MM.1S (cell line): ENCODE results near the gene SLCO3A1.

ENCODE experiments used
- DNase-seq: peaks from one replicate; pipeline ENCODE4 v3.0.0-alpha.2; 2015
- H2AFZ ChIP-seq: fragments of 300-600 bp; sonication (generic); 2 replicates; pipeline ENCODE4 v1.6.0; 2016; ENCODE audit warnings: antibody characterized with exemption, low read length
- H3F3A ChIP-seq: fragments of 300-600 bp; sonication (generic); 2 replicates; pipeline ENCODE4 v1.6.1; 2016; ENCODE audit warnings: mild to moderate bottlenecking, antibody characterized with exemption, low read length, moderate library complexity, mixed read lengths; ENCODE audit not compliant: insufficient read depth
- H3K27ac ChIP-seq: fragments of 300-600 bp; sonication (generic); 2 replicates; pipeline ENCODE4 v1.5.1; 2016; ENCODE audit warnings: mild to moderate bottlenecking, low read length
- H3K27me3 ChIP-seq: fragments of 300-600 bp; sonication (generic); replicated peaks from 2 replicates; pipeline ENCODE4 v1.6.0; 2016; ENCODE audit warnings: low read length; ENCODE audit not compliant: insufficient read depth
- H3K36me3 ChIP-seq: fragments of 300-600 bp; sonication (generic); replicated peaks from 2 replicates; pipeline ENCODE4 v1.6.1; 2016; ENCODE audit warnings: mild to moderate bottlenecking, low read length, mixed read lengths; ENCODE audit not compliant: insufficient read depth
- H3K4me1 ChIP-seq: fragments of 300-600 bp; sonication (generic); 2 replicates; pipeline ENCODE4 v1.6.1; 2016; ENCODE audit warnings: low read length, mixed read lengths
- H3K4me2 ChIP-seq: fragments of 300-600 bp; sonication (generic); 2 replicates; pipeline ENCODE4 v1.6.0; 2016; ENCODE audit warnings: low read depth, low read length
- H3K4me3 ChIP-seq: fragments of 300-600 bp; sonication (generic); 2 replicates; pipeline ENCODE4 v1.5.1; 2016; ENCODE audit warnings: low read length, mixed read lengths
- H3K79me2 ChIP-seq: fragments of 300-600 bp; sonication (generic); 2 replicates; pipeline ENCODE4 v1.6.1; 2016; ENCODE audit warnings: mixed run types, low read length, mixed read lengths
- H3K9ac ChIP-seq: fragments of 300-600 bp; sonication (generic); 2 replicates; pipeline ENCODE4 v1.6.1; 2016; ENCODE audit warnings: low read length, mixed read lengths
- H3K9me2 ChIP-seq: fragments of 300-600 bp; sonication (generic); replicated peaks from 2 replicates; pipeline ENCODE4 v1.6.1; 2016; ENCODE audit warnings: mild to moderate bottlenecking, low read length, mixed read lengths; ENCODE audit not compliant: insufficient read depth
- H3K9me3 ChIP-seq: fragments of 300-600 bp; sonication (generic); replicated peaks from 2 replicates; pipeline ENCODE4 v1.6.1; 2016; ENCODE audit warnings: mild to moderate bottlenecking, low read length, mixed read lengths; ENCODE audit not compliant: insufficient read depth
- H4K20me1 ChIP-seq: fragments of 300-600 bp; sonication (generic); 2 replicates; pipeline ENCODE4 v1.6.1; 2016; ENCODE audit warnings: mild to moderate bottlenecking, low read length, moderate library complexity, mixed read lengths; ENCODE audit not compliant: insufficient read depth
- CTCF ChIP-seq: fragments of 300-600 bp; sonication (generic); IDR thresholded peaks from 2 replicates; pipeline ENCODE4 v1.5.1; 2016; ENCODE audit warnings: antibody characterized with exemption, low read length, mixed read lengths
- EZH2 ChIP-seq: fragments of 300-600 bp; sonication (generic); optimal IDR thresholded peaks from 2 replicates; pipeline ENCODE3; 2017; ENCODE audit warnings: low read depth, mild to moderate bottlenecking, antibody characterized with exemption, low read length, mixed read lengths
- EZH2phosphoT487 ChIP-seq: fragments of 300-600 bp; sonication (generic); IDR thresholded peaks from 2 replicates; pipeline ENCODE4 v1.6.1; 2018; ENCODE audit warnings: antibody characterized with exemption, low read length

SLCO3A1 gene

DNA sequence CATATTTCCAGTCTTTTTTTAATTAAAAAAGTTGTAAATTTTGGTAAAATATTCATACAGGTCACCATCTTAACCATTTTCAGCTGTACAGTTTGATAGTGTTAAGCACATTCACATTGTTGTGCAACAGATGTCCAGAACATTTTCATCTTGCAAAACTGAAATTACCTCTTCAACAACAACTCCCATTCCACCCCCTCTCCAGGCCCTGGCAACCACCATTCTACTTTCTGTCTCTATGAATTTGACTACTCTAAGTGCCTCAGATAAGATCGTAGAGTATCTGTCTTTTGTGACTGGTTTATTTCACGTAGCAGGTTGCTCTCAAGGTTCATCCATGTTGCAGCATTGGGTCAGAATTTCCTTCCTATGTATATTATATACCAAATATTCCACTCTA, 76.0 kb downstream of the SLCO3A1 start:
- Histone ChIP-seq H3K4me1 (no peaks in the 10 kb centered on the region), H3K9me3 (no peaks in the 10 kb centered on the region), H2AFZ (no peak overlapping the region), H3K4me3 (no peak overlapping the region), H3K27me3 (no peaks in the 10 kb centered on the region), H3K4me2 (no peak overlapping the region), H3K27ac (no peak overlapping the region), H3K79me2 (no peaks in the 10 kb centered on the region), H3K36me3 (no peaks in the 10 kb centered on the region; the same call in 1 of the 2 replicates), H3F3A (no peaks in the 10 kb centered on the region; the same call in 1 of the 2 replicates), H4K20me1 (no peaks in the 10 kb centered on the region), H3K9me2 (no peaks in the 10 kb centered on the region), H3K9ac (no peak overlapping the region)
- no peak for DNase-seq
- TF ChIP-seq CTCF (no peak), EZH2 (no peak), EZH2phosphoT487 (no peak)

DNA sequence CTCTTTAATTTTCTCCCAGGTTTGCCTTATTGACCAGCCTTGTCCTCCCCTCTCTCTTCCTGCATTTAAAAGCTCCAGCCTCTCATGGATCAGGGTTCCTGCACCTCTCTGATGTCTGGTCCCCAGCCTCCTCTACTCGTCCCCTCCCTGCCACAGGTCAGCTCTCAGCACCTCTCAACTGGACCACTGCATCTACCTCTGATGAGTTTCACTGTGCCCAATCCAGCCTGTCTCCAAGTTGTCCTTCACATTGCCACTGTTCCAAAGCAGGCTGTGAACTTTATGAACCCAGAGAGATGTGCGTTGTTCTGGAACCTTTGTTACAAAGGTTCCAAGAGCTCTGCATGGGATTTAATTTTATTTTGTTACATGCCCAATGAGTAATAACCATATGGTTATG, 76.6 kb downstream of the SLCO3A1 start:
- no peak for TF ChIP-seq CTCF
- TF ChIP-seq EZH2: no peak
- TF ChIP-seq EZH2phosphoT487: no peak
- Histone ChIP-seq H3K79me2 (no peaks in the 10 kb centered on the region), H3K9me3 (no peaks in the 10 kb centered on the region), H3K9ac (no peak overlapping the region), H3K4me1 (peaks cover under 1% of the 10 kb centered on the region; the same call in 1 of the 2 replicates), H3F3A (no peaks in the 10 kb centered on the region; the same call in 1 of the 2 replicates), H3K36me3 (no peaks in the 10 kb centered on the region; the same call in 1 of the 2 replicates), H3K9me2 (no peaks in the 10 kb centered on the region), H4K20me1 (no peaks in the 10 kb centered on the region), H2AFZ (no peak overlapping the region), H3K4me3 (no peak overlapping the region), H3K27ac (no peak overlapping the region), H3K4me2 (no peak overlapping the region), H3K27me3 (no peaks in the 10 kb centered on the region)
- DNase-seq: no peak

- Histone ChIP-seq H3K9ac (no peak overlapping the region), H3K9me2 (no peaks in the 10 kb centered on the region), H3F3A (no peaks in the 10 kb centered on the region), H3K4me3 (no peak overlapping the region), H3K4me1 (peaks cover 11% of the 10 kb centered on the region), H3K27me3 (no peaks in the 10 kb centered on the region), H3K79me2 (peaks cover 9% of the 10 kb centered on the region; the same call in 1 of the 2 replicates), H3K9me3 (no peaks in the 10 kb centered on the region), H3K36me3 (no peaks in the 10 kb centered on the region; the same call in 1 of the 2 replicates), H3K4me2 (peak overlapping the region; percentile 18; the same call in 1 of the 2 replicates), H4K20me1 (no peaks in the 10 kb centered on the region), H2AFZ (no peak overlapping the region), H3K27ac (peak overlapping the region; percentile 30; the same call in 1 of the 2 replicates)
- no peak for TF ChIP-seq EZH2
- no peak for TF ChIP-seq CTCF
- TF ChIP-seq EZH2phosphoT487: no peak
- DNase-seq: no peak
Measured at GRCh38 chr15:91936182-91936775, 82.8 kb downstream of the SLCO3A1 start.
